Thymus (tissue), 2 donors: ENCODE results near the gene DHODH. TPM values are rescaled to one million over a fixed set of nuclear protein-coding genes. Genes with fewer than 3 reads are reported as not detected.

ENCODE experiments used
- polyA plus RNA-seq: library from polyadenylated mRNA; stranded (reverse); fragments of 200-250 nt; gene quantifications from one replicate; pipeline ENCODE4 v1.2.3, GENCODE V29; 2013
- total RNA-seq: library from RNA; stranded (reverse); fragments of 120-200 nt; gene quantifications from one replicate; pipeline ENCODE4 v1.2.4, GENCODE V29; 2013
- donor health status: healthy.

DHODH gene
- total and polyA plus RNA-seq, 2 donors = 5.4 to 6.3 TPM

Other genes starting within 250 kb of the DHODH start
- gene AP1G1, start 199.9 kb upstream of the DHODH start, total RNA-seq = 26.7 TPM
- 24.1 TPM for gene AP1G1, start 199.9 kb upstream of the DHODH start, polyA plus RNA-seq
- gene ATXN1L, start 162.8 kb upstream of the DHODH start, total RNA-seq = 10.8 TPM
- gene ATXN1L, start 162.8 kb upstream of the DHODH start, polyA plus RNA-seq = 6.5 TPM
- 9.4 TPM for gene ZNF821, start 124.6 kb upstream of the DHODH start, total RNA-seq
- 7.8 TPM for gene ZNF821, start 124.6 kb upstream of the DHODH start, polyA plus RNA-seq
- 134 TPM for gene IST1, start 113.2 kb upstream of the DHODH start, total RNA-seq
- gene IST1, start 113.2 kb upstream of the DHODH start, polyA plus RNA-seq = 163 TPM
- 0.09 TPM for gene PKD1L3, start 8.3 kb upstream of the DHODH start, total RNA-seq
- gene PKD1L3, start 8.3 kb upstream of the DHODH start, polyA plus RNA-seq = 0.07 TPM
- 5.3 TPM for gene HP, start 45.8 kb downstream of the DHODH start, total RNA-seq
- 16.9 TPM for gene HP, start 45.8 kb downstream of the DHODH start, polyA plus RNA-seq
- gene HPR, start 54.5 kb downstream of the DHODH start, total RNA-seq = 0.14 TPM
- gene HPR, start 54.5 kb downstream of the DHODH start, polyA plus RNA-seq = 0.94 TPM
- gene TXNL4B, start 84.9 kb downstream of the DHODH start, total RNA-seq = 13.1 TPM
- gene TXNL4B, start 84.9 kb downstream of the DHODH start, polyA plus RNA-seq = 9.9 TPM
- gene DHX38, start 85.1 kb downstream of the DHODH start, total RNA-seq = 38.2 TPM
- 58.3 TPM for gene DHX38, start 85.1 kb downstream of the DHODH start, polyA plus RNA-seq
- gene PMFBP1, start 163.4 kb downstream of the DHODH start, total RNA-seq = 1.8 TPM
- gene PMFBP1, start 163.4 kb downstream of the DHODH start, polyA plus RNA-seq = 2.1 TPM